ENCODE results near the gene RASL10A.

The RASL10A gene

GRCh38 chr22:29338398-29338797 lies 22.9 kb upstream of the RASL10A start:
- no peak for FAIRE-seq

- FAIRE-seq: no peak
Observed at GRCh38 chr22:29337631-29338284, 22.3 kb upstream of the RASL10A start.

GRCh38 chr22:29336751-29337490 lies 21.4 kb upstream of the RASL10A start:
- no peak for FAIRE-seq

- FAIRE-seq: no peak
Observed at GRCh38 chr22:29335656-29336055, 20.2 kb upstream of the RASL10A start.

- FAIRE-seq: no peak
Observed at GRCh38 chr22:29334696-29335344, 19.3 kb upstream of the RASL10A start.

GRCh38 chr22:29334148-29334547 lies 18.7 kb upstream of the RASL10A start:
- FAIRE-seq: no peak

GRCh38 chr22:29332886-29333496 lies 17.5 kb upstream of the RASL10A start:
- FAIRE-seq: no peak

GRCh38 chr22:29331658-29332300 lies 16.3 kb upstream of the RASL10A start:
- no peak for FAIRE-seq

- no peak for FAIRE-seq
Observed at GRCh38 chr22:29331213-29331612, 15.7 kb upstream of the RASL10A start.

- no peak for FAIRE-seq
Observed at GRCh38 chr22:29330753-29331152, 15.3 kb upstream of the RASL10A start.

- no peak for FAIRE-seq
Observed at GRCh38 chr22:29330291-29330690, 14.8 kb upstream of the RASL10A start.

- no peak for FAIRE-seq
Observed at GRCh38 chr22:29329581-29329980, 14.1 kb upstream of the RASL10A start.

GRCh38 chr22:29328566-29329500 lies 13.3 kb upstream of the RASL10A start:
- FAIRE-seq: no peak

GRCh38 chr22:29328055-29328454 lies 12.6 kb upstream of the RASL10A start:
- FAIRE-seq: no peak

- no peak for FAIRE-seq
Observed at GRCh38 chr22:29327089-29327764, 11.7 kb upstream of the RASL10A start.

GRCh38 chr22:29326481-29326880 lies 11.0 kb upstream of the RASL10A start:
- no peak for FAIRE-seq

- FAIRE-seq: no peak
Observed at GRCh38 chr22:29325785-29326315, 10.4 kb upstream of the RASL10A start.

GRCh38 chr22:29325356-29325755 lies 9.9 kb upstream of the RASL10A start:
- no peak for FAIRE-seq

GRCh38 chr22:29323641-29324040 lies 8.1 kb upstream of the RASL10A start:
- FAIRE-seq: no peak

GRCh38 chr22:29320546-29320945 lies 5.0 kb upstream of the RASL10A start:
- no peak for FAIRE-seq

GRCh38 chr22:29319072-29319471 lies 3.6 kb upstream of the RASL10A start:
- no peak for FAIRE-seq
